Measurements from ENCODE around the gene PDE6D. TPM values are rescaled to one million over a fixed set of nuclear protein-coding genes. Genes with fewer than 3 reads are reported as not detected.
"Not testable (repeated sequence)": the region's sequence is repeated elsewhere in the genome, so short reads cannot be mapped to it uniquely, and the experiment has no call there.

Gene PDE6D
- total and polyA plus RNA-seq, 9 donors = 17.4 to 23.6 (median 20.4) TPM

DNA sequence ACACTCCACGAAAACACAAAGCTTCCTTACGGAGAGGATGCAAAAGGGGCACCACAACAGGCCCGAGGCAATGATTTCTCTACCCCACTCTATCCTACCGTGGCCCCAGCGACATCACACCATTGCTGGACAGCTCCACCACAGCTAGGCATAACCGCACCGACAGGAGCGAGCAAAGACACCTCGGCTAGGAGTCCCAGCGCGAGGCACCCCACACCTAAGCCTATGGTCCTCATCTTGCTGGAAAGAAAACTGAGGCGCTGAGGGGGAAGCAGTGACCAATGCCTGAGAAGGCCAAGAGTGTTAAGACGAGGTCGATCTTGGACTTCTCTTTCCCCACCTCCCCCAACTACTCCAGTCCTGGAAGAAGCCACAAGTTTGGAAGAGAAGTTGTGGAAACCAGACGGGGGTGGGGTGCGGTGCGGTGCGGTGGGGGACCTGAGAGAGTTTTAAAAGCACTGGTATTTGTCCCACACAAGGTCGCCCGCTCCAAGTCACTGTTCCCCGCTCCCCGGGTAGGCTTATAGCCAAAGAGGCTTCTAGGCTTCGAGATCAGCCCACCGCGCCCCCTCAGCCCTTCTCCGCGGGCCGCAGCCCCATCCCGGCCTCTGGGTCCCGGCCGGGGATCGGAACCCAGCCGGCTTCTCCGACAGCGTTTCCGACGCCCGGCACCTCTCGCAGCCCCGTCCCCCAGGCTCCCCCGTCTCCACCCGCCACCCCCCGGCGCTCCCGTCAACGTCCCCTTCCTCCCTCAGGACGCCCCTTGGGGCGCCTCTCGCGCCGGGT lies 766 bp downstream of the PDE6D start:
- H3K27me3 ChIP-seq (ENCODE audit: control insufficient read depth, insufficient read depth, low read length) = no peaks in the 10 kb centered on the region
- WGBS (ENCODE audit: insufficient coverage) = 4% methylated on average over 32 of the region's 51 CpGs
- peak overlapping the region; percentile 62 for H3K4me3 ChIP-seq (ENCODE audit: low read length)
- DNase-seq = peak; percentile 27
- H3K4me1 ChIP-seq (ENCODE audit: control insufficient read depth, insufficient read depth, low read length) = peaks cover 9% of the 10 kb centered on the region
- H3K9me3 ChIP-seq (replicated peaks; ENCODE audit: control insufficient read depth, low read depth, low read length) = no peaks in the 10 kb centered on the region
- no peaks in the 10 kb centered on the region for H3K36me3 ChIP-seq (ENCODE audit: control insufficient read depth, insufficient read depth, low read length)
- H3K27ac ChIP-seq (ENCODE audit: low read length) = peak overlapping the region; percentile 87

DNA sequence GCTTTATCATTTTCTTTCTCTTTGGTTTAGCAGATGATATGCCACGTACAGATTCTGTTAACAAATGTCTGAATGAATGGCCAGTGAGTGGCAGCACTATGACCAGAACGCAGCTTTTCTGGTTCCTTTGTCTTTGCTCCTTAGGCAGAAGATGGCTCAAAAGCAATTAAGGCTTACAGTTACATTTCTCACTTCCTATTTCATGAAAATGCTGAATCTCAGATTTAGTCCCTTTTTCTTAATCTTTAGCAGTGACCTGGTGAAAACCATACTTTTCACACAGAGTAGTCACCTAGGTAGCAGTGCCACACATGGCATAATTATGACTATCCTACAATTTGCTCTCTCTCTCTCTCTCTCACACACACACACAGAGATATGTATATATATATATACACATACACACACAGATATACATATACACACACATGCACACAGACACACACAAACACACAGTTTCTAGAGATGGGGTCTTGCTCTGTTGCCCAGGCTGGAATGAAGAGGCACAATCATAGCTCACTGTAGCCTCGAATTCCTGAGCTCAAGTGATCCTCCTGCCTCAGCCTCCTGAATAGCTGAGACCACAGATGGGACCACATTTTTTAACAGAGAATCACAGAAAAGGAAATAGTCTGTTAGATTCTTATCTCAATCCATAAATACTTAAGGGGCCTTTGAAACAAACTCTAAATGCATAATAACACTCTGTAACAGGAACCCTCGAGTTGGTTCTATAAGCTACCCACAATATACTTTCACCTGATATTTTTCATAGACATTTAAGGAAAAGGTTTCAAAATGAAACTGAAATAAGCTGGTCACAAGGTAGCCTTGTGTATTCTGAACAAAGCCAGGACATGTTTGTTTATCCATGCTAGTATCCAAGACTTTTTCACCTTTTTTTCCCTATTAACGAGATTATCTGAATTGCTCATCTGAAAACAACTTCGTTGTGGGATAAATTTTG lies 11.6 kb downstream of the PDE6D start:
- Histone ChIP-seq H3K27me3 (ENCODE audit: control insufficient read depth, insufficient read depth, low read length) (no peaks in the 10 kb centered on the region), H3K9me3 (replicated peaks; ENCODE audit: control insufficient read depth, low read depth, low read length) (no peaks in the 10 kb centered on the region), H3K4me3 (ENCODE audit: low read length) (no peak overlapping the region), H3K27ac (ENCODE audit: low read length) (no peak overlapping the region), H3K36me3 (ENCODE audit: control insufficient read depth, insufficient read depth, low read length) (no peaks in the 10 kb centered on the region), H3K4me1 (ENCODE audit: control insufficient read depth, insufficient read depth, low read length) (no peaks in the 10 kb centered on the region)
- WGBS (ENCODE audit: insufficient coverage) = 72% methylated on average over 2 of the region's 6 CpGs
- no peak for DNase-seq

DNA sequence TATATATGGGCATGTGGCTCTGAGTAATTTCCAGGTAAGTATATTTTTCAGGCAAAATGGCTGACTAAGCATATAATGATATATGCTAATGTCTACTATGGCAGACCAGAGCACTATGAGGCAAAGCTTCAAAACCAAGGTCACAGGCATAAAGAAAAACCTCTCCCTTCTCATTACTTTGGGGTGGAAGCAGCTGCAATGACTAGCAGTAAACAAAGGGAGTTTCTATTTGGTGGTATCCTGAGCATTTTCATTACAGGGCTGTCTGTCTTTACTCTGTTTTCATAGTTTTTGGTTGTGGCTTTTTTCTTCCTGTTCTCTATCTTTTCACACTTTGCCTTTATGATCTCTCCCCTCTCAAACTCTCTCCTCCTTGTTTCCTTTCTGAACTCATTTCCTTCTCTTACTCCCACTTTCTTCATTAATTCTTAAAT lies 15.6 kb downstream of the PDE6D start:
- Histone ChIP-seq H3K36me3 (ENCODE audit: control insufficient read depth, insufficient read depth, low read length) (no peaks in the 10 kb centered on the region), H3K4me1 (ENCODE audit: control insufficient read depth, insufficient read depth, low read length) (no peaks in the 10 kb centered on the region), H3K27me3 (ENCODE audit: control insufficient read depth, insufficient read depth, low read length) (no peaks in the 10 kb centered on the region), H3K4me3 (ENCODE audit: low read length) (no peak overlapping the region), H3K9me3 (replicated peaks; ENCODE audit: control insufficient read depth, low read depth, low read length) (no peaks in the 10 kb centered on the region), H3K27ac (ENCODE audit: low read length) (no peak overlapping the region)
- DNase-seq = no peak

DNA sequence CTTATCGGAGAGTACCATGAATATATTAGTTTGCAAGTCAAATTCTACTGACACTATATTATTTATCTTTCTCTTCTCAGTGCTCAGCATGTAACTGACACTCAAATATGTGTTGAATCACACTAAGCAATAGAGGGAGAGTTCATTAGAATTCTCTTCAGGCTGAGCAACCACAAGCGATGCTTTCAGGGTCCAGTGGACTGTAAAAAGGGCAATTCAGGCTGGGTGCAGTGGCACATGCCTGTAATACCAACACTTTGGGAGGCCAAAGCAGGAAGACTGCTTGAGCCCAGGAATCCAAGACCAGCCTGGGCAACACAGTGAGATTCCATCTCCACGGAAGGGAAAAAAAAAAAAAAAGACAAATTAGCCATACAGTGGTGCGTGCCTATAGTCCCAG lies 16.3 kb downstream of the PDE6D start:
- 100% methylated on average over 1 of the region's 4 CpGs for WGBS (ENCODE audit: insufficient coverage)
- no peak overlapping the region for H3K27ac ChIP-seq (ENCODE audit: low read length)
- no peaks in the 10 kb centered on the region for H3K4me1 ChIP-seq (ENCODE audit: control insufficient read depth, insufficient read depth, low read length)

DNA sequence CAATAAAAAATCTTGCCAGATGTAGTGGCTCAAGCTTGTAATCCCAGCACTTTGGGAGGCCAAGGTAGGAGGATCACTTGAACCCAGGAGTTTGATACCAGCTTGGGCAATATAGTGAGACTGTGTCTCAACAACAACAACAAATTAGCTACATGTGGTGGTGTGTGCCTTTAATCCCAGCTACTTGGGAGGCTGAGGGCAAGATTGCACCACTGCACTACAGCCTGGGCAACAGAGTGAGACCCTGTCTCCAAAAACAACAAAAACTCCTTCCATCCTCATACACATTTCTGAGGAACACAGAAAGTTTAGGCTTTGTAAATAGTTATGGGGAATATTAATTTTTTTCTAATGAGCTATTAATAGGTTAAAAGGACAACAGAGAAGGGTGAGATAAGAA lies 17.0 kb downstream of the PDE6D start:
- DNase-seq = no peak
- no peaks in the 10 kb centered on the region for H3K27me3 ChIP-seq (ENCODE audit: control insufficient read depth, insufficient read depth, low read length)
- H3K4me3 ChIP-seq (ENCODE audit: low read length) = no peak overlapping the region
- no peaks in the 10 kb centered on the region for H3K4me1 ChIP-seq (ENCODE audit: control insufficient read depth, insufficient read depth, low read length)
- no peak overlapping the region for H3K27ac ChIP-seq (ENCODE audit: low read length)
- no peaks in the 10 kb centered on the region for H3K9me3 ChIP-seq (replicated peaks; ENCODE audit: control insufficient read depth, low read depth, low read length)
- no peaks in the 10 kb centered on the region for H3K36me3 ChIP-seq (ENCODE audit: control insufficient read depth, insufficient read depth, low read length)

More for the DNA sequence above, 16.3 kb downstream of the PDE6D start:
- Histone ChIP-seq H3K36me3 (ENCODE audit: control insufficient read depth, insufficient read depth, low read length) (no peaks in the 10 kb centered on the region), H3K27me3 (ENCODE audit: control insufficient read depth, insufficient read depth, low read length) (no peaks in the 10 kb centered on the region), H3K9me3 (replicated peaks; ENCODE audit: control insufficient read depth, low read depth, low read length) (no peaks in the 10 kb centered on the region), H3K4me3 (ENCODE audit: low read length) (no peak overlapping the region)
- DNase-seq = no peak

DNA sequence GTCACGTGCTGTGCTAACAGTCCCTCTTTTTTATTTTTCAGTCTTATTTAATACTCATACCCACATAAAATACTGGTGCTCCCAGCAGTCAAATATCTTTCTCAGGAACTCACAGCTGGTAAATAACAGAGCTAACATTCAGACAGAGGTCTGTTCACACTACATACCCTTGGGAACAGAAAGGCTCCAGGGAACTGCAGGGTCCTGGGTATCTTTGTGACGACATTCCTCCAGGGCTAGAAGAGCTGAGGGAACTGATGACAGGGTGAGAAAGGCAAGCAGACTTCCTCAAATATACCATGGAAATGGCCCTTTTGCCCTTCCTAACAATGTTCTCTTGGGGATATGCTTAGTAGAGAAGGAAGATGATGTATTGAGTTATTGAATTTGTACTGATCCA lies 19.3 kb downstream of the PDE6D start:
- no peaks in the 10 kb centered on the region for H3K4me1 ChIP-seq (ENCODE audit: control insufficient read depth, insufficient read depth, low read length)
- 71% methylated on average over 1 of the region's 2 CpGs for WGBS (ENCODE audit: insufficient coverage)
- H3K27me3 ChIP-seq (ENCODE audit: control insufficient read depth, insufficient read depth, low read length) = no peaks in the 10 kb centered on the region
- no peak overlapping the region for H3K4me3 ChIP-seq (ENCODE audit: low read length)
- H3K27ac ChIP-seq (ENCODE audit: low read length) = no peak overlapping the region
- DNase-seq = no peak
- no peaks in the 10 kb centered on the region for H3K9me3 ChIP-seq (replicated peaks; ENCODE audit: control insufficient read depth, low read depth, low read length)
- no peaks in the 10 kb centered on the region for H3K36me3 ChIP-seq (ENCODE audit: control insufficient read depth, insufficient read depth, low read length)

DNA sequence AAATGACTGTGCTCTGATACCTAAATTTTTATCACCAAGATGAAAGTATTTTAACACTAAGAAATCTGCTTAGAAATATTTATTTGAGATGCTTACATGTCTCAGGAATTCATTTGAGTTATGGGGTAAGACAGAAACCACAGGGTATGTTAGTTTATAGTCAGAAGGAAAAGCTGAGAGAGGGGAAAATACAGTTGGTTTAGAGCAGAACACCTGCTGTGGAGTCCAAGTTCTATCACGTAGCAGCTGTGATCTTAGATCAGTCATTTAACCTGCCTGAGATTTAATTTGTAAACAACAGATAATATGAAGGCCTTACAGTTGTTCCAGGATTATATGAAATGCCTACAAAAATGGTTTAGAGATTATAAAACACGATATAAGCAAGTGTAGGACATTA lies 29.0 kb downstream of the PDE6D start:
- H3K27me3 ChIP-seq (ENCODE audit: control insufficient read depth, insufficient read depth, low read length) = no peaks in the 10 kb centered on the region
- DNase-seq = no peak
- no peaks in the 10 kb centered on the region for H3K36me3 ChIP-seq (ENCODE audit: control insufficient read depth, insufficient read depth, low read length)
- H3K4me3 ChIP-seq (ENCODE audit: low read length) = no peak overlapping the region
- WGBS (ENCODE audit: insufficient coverage) = no CpG with 5 or more reads among the region's 2 CpGs
- H3K4me1 ChIP-seq (ENCODE audit: control insufficient read depth, insufficient read depth, low read length) = no peaks in the 10 kb centered on the region
- no peaks in the 10 kb centered on the region for H3K9me3 ChIP-seq (replicated peaks; ENCODE audit: control insufficient read depth, low read depth, low read length)
- no peak overlapping the region for H3K27ac ChIP-seq (ENCODE audit: low read length)

DNA sequence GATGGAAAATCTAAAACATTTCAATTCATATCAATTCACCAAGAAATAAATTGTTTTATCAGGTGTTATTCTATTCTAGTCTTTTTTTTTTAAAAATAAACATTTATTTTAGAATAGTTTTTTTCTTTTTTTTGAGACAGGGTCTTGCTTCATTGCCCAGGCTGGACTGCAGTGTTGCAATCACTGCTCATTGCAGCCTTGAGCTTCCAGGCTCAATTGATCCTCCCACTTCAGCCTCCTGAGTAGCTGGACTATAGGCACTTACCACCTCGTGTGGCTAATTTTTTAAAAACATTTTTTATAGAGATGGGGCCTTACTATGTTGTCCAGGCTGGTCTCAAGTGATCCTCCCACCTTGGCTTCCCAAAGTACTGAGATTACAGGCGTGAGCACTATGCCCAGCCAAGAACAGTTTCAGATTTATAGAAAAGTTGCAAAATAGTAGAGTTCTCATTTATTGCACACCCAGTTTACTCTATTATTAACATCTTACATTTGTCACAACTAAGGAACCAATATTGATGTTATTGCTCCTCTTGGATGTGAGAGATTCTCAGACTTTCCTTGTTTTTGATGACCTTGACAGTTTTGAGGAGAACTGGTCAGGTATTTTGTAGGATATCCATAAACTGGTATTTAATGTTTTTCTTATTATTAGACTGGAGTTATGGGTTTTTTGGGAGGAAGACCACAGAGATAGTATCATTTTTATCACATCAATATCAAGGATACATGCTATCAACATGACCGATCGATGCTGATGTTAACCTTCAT lies 29.9 kb downstream of the PDE6D start:
- H3K27ac ChIP-seq (ENCODE audit: low read length) = no peak overlapping the region
- no peaks in the 10 kb centered on the region for H3K36me3 ChIP-seq (ENCODE audit: control insufficient read depth, insufficient read depth, low read length)
- no peak overlapping the region for H3K4me3 ChIP-seq (ENCODE audit: low read length)
- WGBS (ENCODE audit: insufficient coverage) = no CpG with 5 or more reads among the region's 4 CpGs
- no peaks in the 10 kb centered on the region for H3K9me3 ChIP-seq (replicated peaks; ENCODE audit: control insufficient read depth, low read depth, low read length)
- no peaks in the 10 kb centered on the region for H3K4me1 ChIP-seq (ENCODE audit: control insufficient read depth, insufficient read depth, low read length)
- no peaks in the 10 kb centered on the region for H3K27me3 ChIP-seq (ENCODE audit: control insufficient read depth, insufficient read depth, low read length)
- DNase-seq = no peak

DNA sequence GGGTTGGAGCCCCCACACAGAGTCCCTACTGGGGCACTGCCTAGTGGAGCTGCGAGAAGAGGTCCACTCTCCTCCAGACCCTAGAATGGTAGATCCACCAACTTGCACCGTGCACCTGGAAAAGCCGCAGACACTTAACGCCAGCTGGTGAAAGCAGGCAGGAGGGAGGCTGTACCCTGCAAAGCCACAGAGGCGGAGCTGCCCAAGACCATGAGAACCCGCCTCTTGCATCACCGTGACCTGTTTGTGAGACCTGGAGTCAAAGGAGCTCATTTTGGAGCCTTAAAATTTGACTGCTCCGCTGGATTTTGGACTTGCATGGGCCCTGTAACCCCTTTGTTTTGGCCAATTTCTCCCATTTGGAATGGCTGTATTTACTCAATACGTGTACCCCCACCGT lies 32.1 kb downstream of the PDE6D start:
- 81% methylated on average over 6 of the region's 10 CpGs for WGBS (ENCODE audit: insufficient coverage)
- not testable (repeated sequence) for H3K4me1 ChIP-seq (ENCODE audit: control insufficient read depth, insufficient read depth, low read length); DNase-seq

More for the DNA sequence above, 32.1 kb downstream of the PDE6D start:
- H3K27ac ChIP-seq (ENCODE audit: low read length); H3K27me3 ChIP-seq (ENCODE audit: control insufficient read depth, insufficient read depth, low read length); H3K36me3 ChIP-seq (ENCODE audit: control insufficient read depth, insufficient read depth, low read length); H3K9me3 ChIP-seq (replicated peaks; ENCODE audit: control insufficient read depth, low read depth, low read length); H3K4me3 ChIP-seq (ENCODE audit: low read length): not testable (repeated sequence)
